Mesothelial cell of epicardium (in vitro differentiated cells): ENCODE data around the gene NSD1. TPM values are rescaled to one million over a fixed set of nuclear protein-coding genes. Genes with fewer than 3 reads are reported as not detected.

Experiments used
- DNase-seq, 2 experiments: peaks; one replicate each; pipeline ENCODE4 v3.0.0; 2021; ENCODE audit warnings: low spot score in 2 of 2; ENCODE audit not compliant: unreplicated experiment in 2 of 2
- H3K27ac Mint-ChIP-seq: 2 replicates; pipeline ENCODE4 v1.8.0; 2021; ENCODE audit warnings: mixed read lengths
- H3K27me3 Mint-ChIP-seq: 2 replicates; pipeline ENCODE4 v1.8.0; 2021; ENCODE audit warnings: low read depth, mixed read lengths
- H3K36me3 Mint-ChIP-seq: 2 replicates; pipeline ENCODE4 v1.8.0; 2021; ENCODE audit warnings: mixed read lengths
- H3K4me1 Mint-ChIP-seq: 2 replicates; pipeline ENCODE4 v1.8.0; 2021; ENCODE audit warnings: mixed read lengths
- H3K4me3 Mint-ChIP-seq: 2 replicates; pipeline ENCODE4 v1.8.0; 2021; ENCODE audit warnings: mild to moderate bottlenecking, moderate library complexity, mixed read lengths
- H3K9me3 Mint-ChIP-seq: 2 replicates; pipeline ENCODE4 v1.8.0; 2021; ENCODE audit warnings: mixed read lengths
- CTCF ChIP-seq: fragments of 200-600 bp; sonication (generic); IDR thresholded peaks from one replicate; pipeline ENCODE4 v1.5.0; 2021; ENCODE audit warnings: antibody characterized with exemption; ENCODE audit not compliant: unreplicated experiment
- total RNA-seq: library from RNA; stranded (reverse); gene quantifications from 3 replicates; pipeline ENCODE4 v1.2.1, GENCODE V29; 2021

Gene NSD1
- total RNA-seq, 1 donor from 2014 or later, result 164 TPM

- H3K4me1 Mint-ChIP-seq, result no peaks in the 10 kb centered on the region
- peak overlapping the region; percentile 62 for H3K27ac Mint-ChIP-seq
- no peak for TF ChIP-seq CTCF
- H3K36me3 Mint-ChIP-seq, result peaks cover 23% of the 10 kb centered on the region
- H3K9me3 Mint-ChIP-seq, result no peaks in the 10 kb centered on the region
- no peak overlapping the region for H3K4me3 Mint-ChIP-seq
- H3K27me3 Mint-ChIP-seq, result no peaks in the 10 kb centered on the region
- no peak for DNase-seq
These were observed 100.2 kb downstream of the NSD1 start for GRCh38 chr5:177233802-177234201.

- Mint-ChIP-seq H3K9me3 (no peaks in the 10 kb centered on the region), H3K4me1 (no peaks in the 10 kb centered on the region), H3K27me3 (no peaks in the 10 kb centered on the region), H3K36me3 (peaks cover 25% of the 10 kb centered on the region), H3K27ac (peak overlapping the region; percentile 39), H3K4me3 (no peak overlapping the region)
- no peak for TF ChIP-seq CTCF
- DNase-seq, result no peak
These were observed 101.3 kb downstream of the NSD1 start for GRCh38 chr5:177234841-177235240.

- H3K4me1 Mint-ChIP-seq, result no peaks in the 10 kb centered on the region
- H3K27me3 Mint-ChIP-seq, result no peaks in the 10 kb centered on the region
- no peak overlapping the region for H3K4me3 Mint-ChIP-seq
- H3K27ac Mint-ChIP-seq, result no peak overlapping the region
- TF ChIP-seq CTCF, result no peak
- H3K9me3 Mint-ChIP-seq, result no peaks in the 10 kb centered on the region
- peaks cover 37% of the 10 kb centered on the region for H3K36me3 Mint-ChIP-seq
- DNase-seq, result no peak
These were observed 108.2 kb downstream of the NSD1 start for GRCh38 chr5:177241768-177242167.

GRCh38 chr5:177242304-177242703 lies 108.7 kb downstream of the NSD1 start:
- H3K4me3 Mint-ChIP-seq, result no peak overlapping the region
- no peak for DNase-seq
- no peaks in the 10 kb centered on the region for H3K4me1 Mint-ChIP-seq
- H3K9me3 Mint-ChIP-seq, result no peaks in the 10 kb centered on the region
- TF ChIP-seq CTCF, result no peak
- no peak overlapping the region for H3K27ac Mint-ChIP-seq
- H3K27me3 Mint-ChIP-seq, result no peaks in the 10 kb centered on the region
- H3K36me3 Mint-ChIP-seq, result peaks cover 42% of the 10 kb centered on the region

- H3K36me3 Mint-ChIP-seq, result peaks cover 41% of the 10 kb centered on the region
These were observed 116.4 kb downstream of the NSD1 start for GRCh38 chr5:177249761-177250537.

More at GRCh38 chr5:177249761-177250537, 116.4 kb downstream of the NSD1 start:
- Mint-ChIP-seq H3K4me3 (no peak overlapping the region), H3K9me3 (no peaks in the 10 kb centered on the region), H3K4me1 (no peaks in the 10 kb centered on the region), H3K27me3 (no peaks in the 10 kb centered on the region), H3K27ac (peak overlapping the region; percentile 19)
- no peak for TF ChIP-seq CTCF
- no peak for DNase-seq
